Epithelial cell of proximal tubule (primary cell): ENCODE measurements around the gene KRTAP10-11. TPM values are rescaled to one million over a fixed set of nuclear protein-coding genes. Genes with fewer than 3 reads are reported as not detected.
"Not testable (repeated sequence)": the region's sequence is repeated elsewhere in the genome, so short reads cannot be mapped to it uniquely, and the experiment has no call there.

ENCODE experiments used
- DNase-seq: peaks from one replicate; pipeline ENCODE4 v3.0.0-alpha.2; 2011; ENCODE audit warnings: low read depth
- H3K4me3 ChIP-seq: 2 replicates; pipeline ENCODE4 v1.5.1; 2011; ENCODE audit warnings: low read depth, mild to moderate bottlenecking, low read length
- CTCF ChIP-seq: conservative IDR thresholded peaks from 2 replicates; pipeline ENCODE4 v1.5.1; 2012; ENCODE audit warnings: low read depth, mild to moderate bottlenecking, low read length
- total RNA-seq: library from RNA; depleted of rRNA; stranded (reverse); fragments of >200 nt; gene quantifications from 2 replicates; pipeline ENCODE4 v1.2.3, GENCODE V29; 2015

KRTAP10-11 gene
- total RNA-seq, 1 donor from 2014 or later: not detected

GRCh38 chr21:44626673-44627143, 19.5 kb upstream of the KRTAP10-11 start, which contains the start of gene KRTAP10-9:
KRTAP10-9 (plus strand) TSS chr21:44627093; CDS start chr21:44627172, 79 bp downstream.
- H3K4me3 ChIP-seq: no peak within 1 kb of the TSS
- TF ChIP-seq CTCF: no peak
- no peak for DNase-seq

- H3K4me3 ChIP-seq, DNase-seq: not testable (repeated sequence)
These were observed 18.9 kb upstream of the KRTAP10-11 start for GRCh38 chr21:44627181-44627822.

- not testable (repeated sequence) for H3K4me3 ChIP-seq, DNase-seq
These were observed 18.4 kb upstream of the KRTAP10-11 start for GRCh38 chr21:44627831-44628233.

- no peak for TF ChIP-seq CTCF
- DNase-seq: no peak
- no peak overlapping the region for H3K4me3 ChIP-seq
These were observed 17.4 kb upstream of the KRTAP10-11 start for GRCh38 chr21:44628707-44629391.

GRCh38 chr21:44630440-44630839, 15.8 kb upstream of the KRTAP10-11 start:
- no peak overlapping the region for H3K4me3 ChIP-seq
- DNase-seq: no peak
- no peak for TF ChIP-seq CTCF

GRCh38 chr21:44632067-44632466, 14.1 kb upstream of the KRTAP10-11 start:
- H3K4me3 ChIP-seq: no peak overlapping the region
- no peak for DNase-seq
- TF ChIP-seq CTCF: no peak

- no peak for DNase-seq
- H3K4me3 ChIP-seq: no peak overlapping the region
- no peak for TF ChIP-seq CTCF
These were observed 9.8 kb upstream of the KRTAP10-11 start for GRCh38 chr21:44636209-44637017.
